Breast epithelium (tissue), 4 donors: Measurements from ENCODE around the gene PRRX1. TPM values are rescaled to one million over a fixed set of nuclear protein-coding genes. Genes with fewer than 3 reads are reported as not detected.

Experiments used
- DNase-seq, 2 donors: peaks; one replicate each; pipeline ENCODE4 v3.0.0-alpha.2; 2019; ENCODE audit warnings: low spot score in 2 of 2
- H3K27ac ChIP-seq, 2 donors: fragments of 200-600 bp; sonication (generic) in 1 of 2; one replicate each; pipeline ENCODE4 v1.5.1; 2016 to 2019; ENCODE audit warnings: mild to moderate bottlenecking in 1 of 2
- H3K27me3 ChIP-seq, 2 donors: fragments of 200-600 bp; sonication (generic) in 1 of 2; one replicate each; pipeline versions ENCODE4 v1.5.1 to v1.6.0; 2017 to 2019; ENCODE audit warnings: control low read depth in 1 of 2, mild to moderate bottlenecking in 1 of 2
- H3K36me3 ChIP-seq: fragments of 200-600 bp; one replicate; pipeline ENCODE4 v1.5.1; 2019
- H3K4me1 ChIP-seq, 2 donors: fragments of 200-600 bp; sonication (generic); one replicate each; pipeline ENCODE4 v1.5.1; 2016 to 2019; ENCODE audit warnings: control low read depth in 1 of 2
- H3K4me3 ChIP-seq, 3 donors: fragments of 200-600 bp; sonication (generic); 1 replicate in 2 of 3; 2 replicates in 1 of 3; pipeline ENCODE4 v1.5.1; 2016 to 2019; ENCODE audit warnings: mild to moderate bottlenecking in 3 of 3, moderate library complexity in 2 of 3
- H3K9me3 ChIP-seq, 2 donors: fragments of 200-600 bp; sonication (generic) in 1 of 2; one replicate each; pipeline ENCODE4 v1.5.1; 2016 to 2019; ENCODE audit warnings: control low read depth in 1 of 2
- CTCF ChIP-seq, 3 donors: fragments of 450-650 bp; IDR thresholded peaks; one replicate each; pipeline ENCODE4 v1.5.1; 2016 to 2017; ENCODE audit warnings: antibody characterized with exemption in 3 of 3, mild to moderate bottlenecking in 3 of 3, moderate library complexity in 3 of 3
- POLR2A ChIP-seq: fragments of 450-650 bp; IDR thresholded peaks from one replicate; pipeline ENCODE4 v1.6.1; 2016; ENCODE audit warnings: antibody characterized with exemption, mild to moderate bottlenecking, moderate library complexity
- POLR2AphosphoS5 ChIP-seq, 3 donors: sonication (generic); formaldehyde crosslinking; IDR thresholded peaks; one replicate each; pipeline ENCODE4 v1.6.1; 2017; ENCODE audit warnings: antibody characterized with exemption in 3 of 3
- intact Hi-C: fragments of 100-400 bp; cut with DNase I; formaldehyde crosslinking; loops from one replicate; pipeline ENCODE4 v1.15.1; 2023; ENCODE audit warnings: low total_unique reads
- total RNA-seq, 3 donors: library from RNA; depleted of rRNA; stranded (reverse); fragments of >200 nt; gene quantifications; one replicate each; pipeline ENCODE4 v1.1.0, GENCODE V29; 2016

PRRX1 gene
- total RNA-seq = 10 to 100 TPM; 48.9 to 75.7 (median 73.1) TPM

GRCh38 chr1:170664093-170664827, at the start of gene PRRX1:
Gene PRRX1, plus strand, starts transcription at chr1:170664131. Its CDS starts 88 bp downstream, at chr1:170664219.
- Histone ChIP-seq H3K36me3 (no peaks in the 10 kb centered on the region), H3K4me3 (peak within 1 kb of the TSS; percentile 68 to 96 (median 82)), H3K9me3 (no peaks in the 10 kb centered on the region), H3K4me1 (no peaks in the 10 kb centered on the region), H3K27ac (peak within 1 kb of the TSS; percentile 79 to 97), H3K27me3 (peaks cover 0 to 18% of the 10 kb centered on the region in 2 donors)
- DNase-seq = no peak
- peak in 1 of 3 donors; percentile 11 for TF ChIP-seq POLR2AphosphoS5 (IDR thresholded peaks at IDR 0.05)
- no peak for TF ChIP-seq POLR2A
- intact Hi-C loops = no loop called here

GRCh38 chr1:170617591-170618330, 46.2 kb upstream of the PRRX1 start:
- peak overlapping the region in 1 of 2 donors; percentile 21 for H3K27ac ChIP-seq
- DNase-seq = no peak
- intact Hi-C loops = no loop called here
- H3K36me3 ChIP-seq = no peaks in the 10 kb centered on the region
- H3K9me3 ChIP-seq = peaks cover 2 to 3% of the 10 kb centered on the region in 2 donors
- no peak overlapping the region for H3K4me3 ChIP-seq
- no peak for TF ChIP-seq CTCF (IDR thresholded peaks at IDR 0.05)
- TF ChIP-seq POLR2A = no peak
- TF ChIP-seq POLR2AphosphoS5 (IDR thresholded peaks at IDR 0.05) = no peak
- peaks cover 0 to 6% of the 10 kb centered on the region in 2 donors for H3K4me1 ChIP-seq
- no peaks in the 10 kb centered on the region for H3K27me3 ChIP-seq

- DNase-seq = no peak
Observed at GRCh38 chr1:170618421-170618820, 45.5 kb upstream of the PRRX1 start.

GRCh38 chr1:170619241-170620028, 44.5 kb upstream of the PRRX1 start:
- DNase-seq = no peak
- Histone ChIP-seq H3K9me3 (no peaks in the 10 kb centered on the region), H3K27me3 (no peaks in the 10 kb centered on the region), H3K27ac (peak overlapping the region in 1 of 2 donors; percentile 9), H3K4me1 (peaks cover 0 to 6% of the 10 kb centered on the region in 2 donors), H3K4me3 (peak overlapping the region in 2 of 3 donors; percentile 4 to 48), H3K36me3 (no peaks in the 10 kb centered on the region)
- intact Hi-C loops = no loop called here
- no peak for TF ChIP-seq POLR2AphosphoS5 (IDR thresholded peaks at IDR 0.05)
- no peak for TF ChIP-seq CTCF (IDR thresholded peaks at IDR 0.05)
- TF ChIP-seq POLR2A = no peak

More at GRCh38 chr1:170618421-170618820, 45.5 kb upstream of the PRRX1 start:
- Histone ChIP-seq H3K9me3 (peaks cover 0 to 3% of the 10 kb centered on the region in 2 donors), H3K27ac (peak overlapping the region in 1 of 2 donors; percentile 21), H3K36me3 (no peaks in the 10 kb centered on the region), H3K27me3 (no peaks in the 10 kb centered on the region), H3K4me1 (peaks cover 0 to 6% of the 10 kb centered on the region in 2 donors), H3K4me3 (no peak overlapping the region)
- intact Hi-C loops = no loop called here
- TF ChIP-seq POLR2A (no peak), POLR2AphosphoS5 (IDR thresholded peaks at IDR 0.05) (no peak), CTCF (IDR thresholded peaks at IDR 0.05) (no peak)

- Histone ChIP-seq H3K27me3 (no peaks in the 10 kb centered on the region), H3K36me3 (no peaks in the 10 kb centered on the region), H3K27ac (no peak overlapping the region), H3K4me3 (no peak overlapping the region), H3K9me3 (no peaks in the 10 kb centered on the region), H3K4me1 (peaks cover 0 to 6% of the 10 kb centered on the region in 2 donors)
- no peak for TF ChIP-seq POLR2A
- TF ChIP-seq CTCF (IDR thresholded peaks at IDR 0.05) = no peak
- no peak for TF ChIP-seq POLR2AphosphoS5 (IDR thresholded peaks at IDR 0.05)
- intact Hi-C loops = no loop called here
- DNase-seq = no peak
Observed at GRCh38 chr1:170620164-170620563, 43.8 kb upstream of the PRRX1 start.
